Upper lobe of right lung (tissue), 1 donor: ENCODE measurements around the gene MAP3K5. TPM values are rescaled to one million over a fixed set of nuclear protein-coding genes. Genes with fewer than 3 reads are reported as not detected.

Experiments used
- ATAC-seq: fragments of 200-7000 bp; cut with Tn5 transposase; one replicate; pipeline ENCODE4 v1.9.1; 2020; ENCODE audit warnings: mild to moderate bottlenecking, moderate library complexity
- DNase-seq: peaks from one replicate; pipeline ENCODE4 v3.0.0-alpha.2; 2020
- H3K27ac ChIP-seq: fragments of 200-600 bp; one replicate; pipeline ENCODE4 v1.8.0; 2022
- H3K27me3 ChIP-seq: fragments of 200-600 bp; one replicate; pipeline ENCODE4 v1.8.0; 2022; ENCODE audit warnings: mild to moderate bottlenecking
- H3K36me3 ChIP-seq: fragments of 200-600 bp; one replicate; pipeline ENCODE4 v1.8.0; 2022
- H3K4me1 ChIP-seq: fragments of 200-600 bp; one replicate; pipeline ENCODE4 v1.8.0; 2022
- H3K4me3 ChIP-seq: fragments of 200-600 bp; one replicate; pipeline ENCODE4 v1.8.0; 2022; ENCODE audit warnings: mild to moderate bottlenecking
- H3K9me3 ChIP-seq: fragments of 200-600 bp; one replicate; pipeline ENCODE4 v1.8.0; 2022
- intact Hi-C: fragments of 100-400 bp; cut with DNase I; formaldehyde crosslinking; loops from one replicate; pipeline ENCODE4 v1.11.0; 2022
- total RNA-seq: library from RNA; stranded (reverse); fragmentation: NEBNext Ultra II Directional; extraction: Animal tissue kit (Norgen Biotek cat#: 25700); gene quantifications from one replicate; pipeline ENCODE4 v1.2.1, GENCODE V29; 2021
- TF ChIP-seq, protein P1 (sequence below): fragments of 200-600 bp; IDR thresholded peaks from one replicate; pipeline ENCODE4 v1.8.0; 2022; ENCODE audit warnings: antibody characterized with exemption
- donor health status: DM: no; HTN: yes; CAD: no; lungs with severe emphysema.

The MAP3K5 gene
- total RNA-seq, 1 donor from 2014 or later = 32.5 TPM

DNA sequence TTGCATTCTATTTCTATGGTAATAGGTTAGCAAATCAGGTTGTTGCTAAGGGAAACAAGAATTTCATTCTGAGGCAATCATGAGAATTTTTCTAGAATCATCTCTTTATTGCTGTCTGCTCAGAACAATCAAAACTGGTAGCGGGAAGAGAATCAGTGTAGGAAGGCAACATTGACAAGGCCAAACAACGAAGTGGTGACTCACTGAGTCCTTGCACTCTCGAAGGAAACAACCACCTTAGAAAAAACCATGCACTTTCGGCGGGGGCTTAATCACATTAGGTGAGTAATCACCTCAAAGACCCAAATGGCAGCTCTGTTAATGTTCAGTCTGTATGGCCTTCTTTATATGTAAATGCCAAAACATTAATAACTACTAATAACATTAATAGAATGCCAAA is 163.3 kb downstream of the MAP3K5 start:
- ATAC-seq (no peak), DNase-seq (no peak)
- Histone ChIP-seq H3K4me1 (no peaks in the 10 kb centered on the region), H3K27ac (no peak overlapping the region), H3K36me3 (peaks cover 4% of the 10 kb centered on the region), H3K4me3 (no peak overlapping the region), H3K27me3 (no peaks in the 10 kb centered on the region), H3K9me3 (no peaks in the 10 kb centered on the region)
- TF ChIP-seq, protein P1, sequence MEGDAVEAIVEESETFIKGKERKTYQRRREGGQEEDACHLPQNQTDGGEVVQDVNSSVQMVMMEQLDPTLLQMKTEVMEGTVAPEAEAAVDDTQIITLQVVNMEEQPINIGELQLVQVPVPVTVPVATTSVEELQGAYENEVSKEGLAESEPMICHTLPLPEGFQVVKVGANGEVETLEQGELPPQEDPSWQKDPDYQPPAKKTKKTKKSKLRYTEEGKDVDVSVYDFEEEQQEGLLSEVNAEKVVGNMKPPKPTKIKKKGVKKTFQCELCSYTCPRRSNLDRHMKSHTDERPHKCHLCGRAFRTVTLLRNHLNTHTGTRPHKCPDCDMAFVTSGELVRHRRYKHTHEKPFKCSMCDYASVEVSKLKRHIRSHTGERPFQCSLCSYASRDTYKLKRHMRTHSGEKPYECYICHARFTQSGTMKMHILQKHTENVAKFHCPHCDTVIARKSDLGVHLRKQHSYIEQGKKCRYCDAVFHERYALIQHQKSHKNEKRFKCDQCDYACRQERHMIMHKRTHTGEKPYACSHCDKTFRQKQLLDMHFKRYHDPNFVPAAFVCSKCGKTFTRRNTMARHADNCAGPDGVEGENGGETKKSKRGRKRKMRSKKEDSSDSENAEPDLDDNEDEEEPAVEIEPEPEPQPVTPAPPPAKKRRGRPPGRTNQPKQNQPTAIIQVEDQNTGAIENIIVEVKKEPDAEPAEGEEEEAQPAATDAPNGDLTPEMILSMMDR = no peak
- intact Hi-C loops = no loop called here

DNA sequence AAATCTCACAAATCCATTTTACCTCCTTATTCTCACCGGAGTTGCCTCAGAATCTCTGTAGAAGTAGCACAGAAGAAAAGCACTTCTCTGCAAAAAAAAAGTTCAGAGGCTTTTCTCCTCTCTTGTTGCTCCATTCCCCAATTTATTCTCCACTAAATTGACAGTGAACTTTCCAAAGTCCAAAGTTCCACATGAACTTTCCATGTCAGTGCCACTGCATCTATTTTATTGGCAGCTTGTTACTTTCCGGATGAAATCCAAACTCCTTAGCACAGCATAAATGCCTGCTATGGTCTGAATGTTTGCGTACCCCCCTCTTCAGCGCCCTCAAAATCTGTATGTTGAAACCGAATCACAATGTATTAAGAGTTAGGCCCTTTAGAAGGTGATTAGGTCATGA is 165.1 kb downstream of the MAP3K5 start:
- no peaks in the 10 kb centered on the region for H3K27me3 ChIP-seq
- TF ChIP-seq, protein P1 = no peak
- no peaks in the 10 kb centered on the region for H3K9me3 ChIP-seq
- intact Hi-C loops = no loop called here
- peaks cover 11% of the 10 kb centered on the region for H3K36me3 ChIP-seq
- H3K27ac ChIP-seq = no peak overlapping the region
- DNase-seq (no peak), ATAC-seq (no peak)
- no peaks in the 10 kb centered on the region for H3K4me1 ChIP-seq
- H3K4me3 ChIP-seq = no peak overlapping the region

DNA sequence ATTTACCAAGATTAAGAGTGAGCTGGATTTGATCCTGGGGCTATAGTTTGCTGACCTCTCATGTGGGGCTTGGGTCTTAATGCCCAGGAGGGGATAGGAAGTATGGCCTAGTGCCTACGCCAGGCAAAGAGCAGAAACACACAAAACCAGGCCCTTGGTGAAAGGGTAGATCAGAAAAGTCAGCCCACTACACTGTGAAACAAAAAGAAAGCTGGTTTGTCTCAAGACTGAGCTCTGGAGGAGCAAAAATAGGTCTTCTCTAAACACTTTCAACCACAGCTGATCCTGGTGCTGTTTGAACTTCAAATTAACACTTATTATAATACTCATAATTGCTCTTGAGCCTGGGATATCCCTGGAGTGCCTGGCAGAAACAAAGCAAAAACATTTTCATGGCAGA is 167.0 kb downstream of the MAP3K5 start:
- TF ChIP-seq, protein P1 = no peak
- intact Hi-C loops = no loop called here
- no peaks in the 10 kb centered on the region for H3K4me1 ChIP-seq
- H3K9me3 ChIP-seq = no peaks in the 10 kb centered on the region
- no peak for DNase-seq
- ATAC-seq = no peak
- no peak overlapping the region for H3K4me3 ChIP-seq
- H3K27ac ChIP-seq = no peak overlapping the region
- H3K36me3 ChIP-seq = peaks cover 24% of the 10 kb centered on the region
- H3K27me3 ChIP-seq = no peaks in the 10 kb centered on the region

DNA sequence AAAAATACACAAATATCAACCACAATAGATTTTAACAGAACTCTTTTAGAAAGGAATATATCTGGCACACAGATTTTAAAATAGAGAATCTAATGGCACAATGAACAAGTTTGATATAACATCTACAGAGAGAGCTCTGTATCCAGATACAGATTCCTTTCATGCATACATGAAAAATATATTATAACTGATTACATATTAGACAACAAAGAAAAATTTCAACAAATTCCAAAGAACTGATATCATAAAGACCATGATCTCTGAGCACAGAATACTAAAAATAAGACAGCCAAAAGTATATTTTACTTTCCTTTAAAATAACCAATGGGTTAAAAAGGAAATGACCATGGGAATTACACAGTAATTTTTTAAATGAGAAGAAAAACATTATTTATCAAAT is 167.9 kb downstream of the MAP3K5 start:
- no peak for ATAC-seq
- TF ChIP-seq, protein P1 = no peak
- H3K27me3 ChIP-seq = no peaks in the 10 kb centered on the region
- peaks cover 31% of the 10 kb centered on the region for H3K36me3 ChIP-seq
- no peak overlapping the region for H3K27ac ChIP-seq
- no peak for DNase-seq
- no peaks in the 10 kb centered on the region for H3K4me1 ChIP-seq
- H3K4me3 ChIP-seq = no peak overlapping the region
- intact Hi-C loops = no loop called here
- H3K9me3 ChIP-seq = no peaks in the 10 kb centered on the region

DNA sequence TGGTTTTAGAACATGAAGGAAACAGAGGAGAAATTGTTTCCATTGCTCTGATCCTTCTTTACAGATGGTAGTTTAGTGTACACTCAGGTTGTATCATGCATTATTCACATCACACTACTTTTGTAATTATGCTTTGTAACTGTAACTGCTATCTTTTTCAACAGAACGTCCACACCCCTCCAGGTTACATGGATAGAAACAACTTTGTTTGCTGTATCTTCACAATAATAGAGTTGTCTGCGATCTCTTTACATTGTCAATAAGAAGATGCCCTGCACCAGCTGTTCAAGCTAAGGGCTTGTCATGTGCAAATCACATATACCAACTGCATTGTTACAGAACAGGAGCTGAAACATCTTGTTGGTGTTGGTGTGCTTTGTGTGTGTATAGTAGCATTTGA is 174.2 kb downstream of the MAP3K5 start:
- Histone ChIP-seq H3K27ac (no peak overlapping the region), H3K27me3 (no peaks in the 10 kb centered on the region), H3K4me1 (no peaks in the 10 kb centered on the region), H3K9me3 (no peaks in the 10 kb centered on the region), H3K4me3 (no peak overlapping the region), H3K36me3 (peaks cover 36% of the 10 kb centered on the region)
- DNase-seq (no peak), ATAC-seq (no peak)
- TF ChIP-seq, protein P1 = no peak
- intact Hi-C loops = no loop called here

DNA sequence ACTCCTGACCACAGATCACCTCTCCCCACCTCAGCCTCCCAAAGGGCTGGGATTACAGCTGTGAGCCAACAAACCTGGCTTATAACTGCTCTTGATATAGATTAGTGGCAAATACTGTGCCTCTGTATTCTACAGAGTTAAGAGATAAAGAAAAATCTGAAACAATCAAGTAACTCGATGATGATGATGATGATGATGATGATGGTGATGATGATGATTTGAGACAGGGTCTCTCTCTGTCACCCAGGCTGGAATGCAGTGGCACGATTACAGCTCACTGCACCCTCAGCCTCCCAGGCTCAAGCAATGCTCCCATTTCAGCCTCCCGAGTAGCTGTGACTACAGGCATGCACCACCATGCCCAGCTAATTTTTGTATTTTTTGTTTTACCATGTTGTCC is 175.8 kb downstream of the MAP3K5 start:
- Histone ChIP-seq H3K4me1 (no peaks in the 10 kb centered on the region), H3K9me3 (no peaks in the 10 kb centered on the region), H3K27me3 (no peaks in the 10 kb centered on the region), H3K36me3 (peaks cover 24% of the 10 kb centered on the region), H3K4me3 (no peak overlapping the region), H3K27ac (no peak overlapping the region)
- TF ChIP-seq, protein P1 = no peak
- no peak for ATAC-seq
- DNase-seq = no peak
- intact Hi-C loops = no loop called here
